ENCODE results near the gene CACFD1. TPM values are rescaled to one million over a fixed set of nuclear protein-coding genes. Genes with fewer than 3 reads are reported as not detected.

The CACFD1 gene
- total and polyA plus RNA-seq, 2 of the 13 experiments (the other 11 are each of a cell fraction or from before 2014, with no cell fraction given), result 13.8 to 14.6 TPM

- TF ChIP-seq ARID3A (IDR thresholded peaks at IDR 0.05; ENCODE audit: low read depth, low read length) (no peak), NONO (IDR thresholded peaks at IDR 0.05) (no peak), NONO (CRISPR knock-in tag; conservative IDR thresholded peaks at IDR 0.05) (peak; percentile 52; the same call in 1 of the 2 replicates), SMAD3 (CRISPR knock-in tag; IDR thresholded peaks at IDR 0.05) (no peak), NPAS2 (CRISPR knock-in tag; IDR thresholded peaks at IDR 0.05; ENCODE audit: borderline replicate concordance) (no peak), CENPBD1 (CRISPR knock-in tag; IDR thresholded peaks at IDR 0.05; ENCODE audit: borderline replicate concordance, low read depth) (no peak), ZNF879 (CRISPR knock-in tag; IDR thresholded peaks at IDR 0.05) (no peak), BCL6 (CRISPR knock-in tag; IDR thresholded peaks at IDR 0.05) (0 out of 2 replicates have a peak, but pooled peaks have one; percentile 1), KDM3A (CRISPR knock-in tag; IDR thresholded peaks at IDR 0.05; ENCODE audit: low read depth) (0 out of 2 replicates have a peak, but pooled peaks have one; percentile 9), ZNF530 (CRISPR knock-in tag; IDR thresholded peaks at IDR 0.05; ENCODE audit: low read depth) (no peak), HNF1B (CRISPR knock-in tag; IDR thresholded peaks at IDR 0.05) (no peak; the same call in 1 of the 2 replicates)
- TF ChIP-seq, protein P1, sequence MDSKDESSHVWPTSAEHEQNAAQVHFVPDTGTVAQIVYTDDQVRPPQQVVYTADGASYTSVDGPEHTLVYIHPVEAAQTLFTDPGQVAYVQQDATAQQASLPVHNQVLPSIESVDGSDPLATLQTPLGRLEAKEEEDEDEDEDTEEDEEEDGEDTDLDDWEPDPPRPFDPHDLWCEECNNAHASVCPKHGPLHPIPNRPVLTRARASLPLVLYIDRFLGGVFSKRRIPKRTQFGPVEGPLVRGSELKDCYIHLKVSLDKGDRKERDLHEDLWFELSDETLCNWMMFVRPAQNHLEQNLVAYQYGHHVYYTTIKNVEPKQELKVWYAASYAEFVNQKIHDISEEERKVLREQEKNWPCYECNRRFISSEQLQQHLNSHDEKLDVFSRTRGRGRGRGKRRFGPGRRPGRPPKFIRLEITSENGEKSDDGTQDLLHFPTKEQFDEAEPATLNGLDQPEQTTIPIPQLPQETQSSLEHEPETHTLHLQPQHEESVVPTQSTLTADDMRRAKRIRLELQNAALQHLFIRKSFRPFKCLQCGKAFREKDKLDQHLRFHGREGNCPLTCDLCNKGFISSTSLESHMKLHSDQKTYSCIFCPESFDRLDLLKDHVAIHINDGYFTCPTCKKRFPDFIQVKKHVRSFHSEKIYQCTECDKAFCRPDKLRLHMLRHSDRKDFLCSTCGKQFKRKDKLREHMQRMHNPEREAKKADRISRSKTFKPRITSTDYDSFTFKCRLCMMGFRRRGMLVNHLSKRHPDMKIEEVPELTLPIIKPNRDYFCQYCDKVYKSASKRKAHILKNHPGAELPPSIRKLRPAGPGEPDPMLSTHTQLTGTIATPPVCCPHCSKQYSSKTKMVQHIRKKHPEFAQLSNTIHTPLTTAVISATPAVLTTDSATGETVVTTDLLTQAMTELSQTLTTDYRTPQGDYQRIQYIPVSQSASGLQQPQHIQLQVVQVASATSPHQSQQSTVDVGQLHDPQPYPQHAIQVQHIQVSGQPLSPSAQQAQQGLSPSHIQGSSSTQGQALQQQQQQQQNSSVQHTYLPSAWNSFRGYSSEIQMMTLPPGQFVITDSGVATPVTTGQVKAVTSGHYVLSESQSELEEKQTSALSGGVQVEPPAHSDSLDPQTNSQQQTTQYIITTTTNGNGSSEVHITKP (CRISPR knock-in tag; IDR thresholded peaks at IDR 0.05; ENCODE audit: low read depth), result no peak
- TF ChIP-seq, protein P2, sequence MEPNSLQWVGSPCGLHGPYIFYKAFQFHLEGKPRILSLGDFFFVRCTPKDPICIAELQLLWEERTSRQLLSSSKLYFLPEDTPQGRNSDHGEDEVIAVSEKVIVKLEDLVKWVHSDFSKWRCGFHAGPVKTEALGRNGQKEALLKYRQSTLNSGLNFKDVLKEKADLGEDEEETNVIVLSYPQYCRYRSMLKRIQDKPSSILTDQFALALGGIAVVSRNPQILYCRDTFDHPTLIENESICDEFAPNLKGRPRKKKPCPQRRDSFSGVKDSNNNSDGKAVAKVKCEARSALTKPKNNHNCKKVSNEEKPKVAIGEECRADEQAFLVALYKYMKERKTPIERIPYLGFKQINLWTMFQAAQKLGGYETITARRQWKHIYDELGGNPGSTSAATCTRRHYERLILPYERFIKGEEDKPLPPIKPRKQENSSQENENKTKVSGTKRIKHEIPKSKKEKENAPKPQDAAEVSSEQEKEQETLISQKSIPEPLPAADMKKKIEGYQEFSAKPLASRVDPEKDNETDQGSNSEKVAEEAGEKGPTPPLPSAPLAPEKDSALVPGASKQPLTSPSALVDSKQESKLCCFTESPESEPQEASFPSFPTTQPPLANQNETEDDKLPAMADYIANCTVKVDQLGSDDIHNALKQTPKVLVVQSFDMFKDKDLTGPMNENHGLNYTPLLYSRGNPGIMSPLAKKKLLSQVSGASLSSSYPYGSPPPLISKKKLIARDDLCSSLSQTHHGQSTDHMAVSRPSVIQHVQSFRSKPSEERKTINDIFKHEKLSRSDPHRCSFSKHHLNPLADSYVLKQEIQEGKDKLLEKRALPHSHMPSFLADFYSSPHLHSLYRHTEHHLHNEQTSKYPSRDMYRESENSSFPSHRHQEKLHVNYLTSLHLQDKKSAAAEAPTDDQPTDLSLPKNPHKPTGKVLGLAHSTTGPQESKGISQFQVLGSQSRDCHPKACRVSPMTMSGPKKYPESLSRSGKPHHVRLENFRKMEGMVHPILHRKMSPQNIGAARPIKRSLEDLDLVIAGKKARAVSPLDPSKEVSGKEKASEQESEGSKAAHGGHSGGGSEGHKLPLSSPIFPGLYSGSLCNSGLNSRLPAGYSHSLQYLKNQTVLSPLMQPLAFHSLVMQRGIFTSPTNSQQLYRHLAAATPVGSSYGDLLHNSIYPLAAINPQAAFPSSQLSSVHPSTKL (CRISPR knock-in tag; IDR thresholded peaks at IDR 0.05), result peak; percentile 32
These were observed 19.3 kb downstream of the CACFD1 start, which contains the start of gene SLC2A6 (continued) for GRCh38 chr9:133478851-133479711.

Measured in HepG2 (cell line).